ENCODE measurements around the gene SOX5.
"Not testable (repeated sequence)": the region's sequence is repeated elsewhere in the genome, so short reads cannot be mapped to it uniquely, and the experiment has no call there.

The SOX5 gene

GRCh38 chr12:23535441-23535840 is 414.0 kb downstream of the SOX5 start:
- no peak overlapping the region for H3K4me3 ChIP-seq (ENCODE audit: low read length)
- H3K36me3 ChIP-seq (ENCODE audit: insufficient read depth, low read depth, low read length): no peaks in the 10 kb centered on the region
- no peaks in the 10 kb centered on the region for H3K27me3 ChIP-seq (ENCODE audit: insufficient read depth, low read length)
- no peak overlapping the region for H3K9ac ChIP-seq (ENCODE audit: low read depth, low read length)
- no peak overlapping the region for H3K27ac ChIP-seq (ENCODE audit: low read length)
- no peaks in the 10 kb centered on the region for H3K4me1 ChIP-seq (ENCODE audit: insufficient read depth, low read length)
- H3K9me3 ChIP-seq (ENCODE audit: insufficient read depth, low read depth, low read length): no peaks in the 10 kb centered on the region

GRCh38 chr12:23534196-23534595 is 415.3 kb downstream of the SOX5 start:
- Histone ChIP-seq H3K9me3 (ENCODE audit: insufficient read depth, low read depth, low read length) (no peaks in the 10 kb centered on the region), H3K27me3 (ENCODE audit: insufficient read depth, low read length) (no peaks in the 10 kb centered on the region), H3K36me3 (ENCODE audit: insufficient read depth, low read depth, low read length) (no peaks in the 10 kb centered on the region), H3K4me3 (ENCODE audit: low read length) (no peak overlapping the region), H3K27ac (ENCODE audit: low read length) (no peak overlapping the region), H3K9ac (ENCODE audit: low read depth, low read length) (no peak overlapping the region), H3K4me1 (ENCODE audit: insufficient read depth, low read length) (no peaks in the 10 kb centered on the region)

- no peak overlapping the region for H3K4me3 ChIP-seq (ENCODE audit: low read length)
These were observed 415.8 kb downstream of the SOX5 start for GRCh38 chr12:23533699-23534098.

GRCh38 chr12:23533265-23533664 is 416.2 kb downstream of the SOX5 start:
- Histone ChIP-seq H3K27ac (ENCODE audit: low read length) (no peak overlapping the region), H3K27me3 (ENCODE audit: insufficient read depth, low read length) (no peaks in the 10 kb centered on the region), H3K9me3 (ENCODE audit: insufficient read depth, low read depth, low read length) (no peaks in the 10 kb centered on the region), H3K4me1 (ENCODE audit: insufficient read depth, low read length) (no peaks in the 10 kb centered on the region), H3K9ac (ENCODE audit: low read depth, low read length) (no peak overlapping the region), H3K36me3 (ENCODE audit: insufficient read depth, low read depth, low read length) (no peaks in the 10 kb centered on the region), H3K4me3 (ENCODE audit: low read length) (no peak overlapping the region)

More at GRCh38 chr12:23533699-23534098, 415.8 kb downstream of the SOX5 start:
- H3K27me3 ChIP-seq (ENCODE audit: insufficient read depth, low read length): no peaks in the 10 kb centered on the region
- H3K9me3 ChIP-seq (ENCODE audit: insufficient read depth, low read depth, low read length): no peaks in the 10 kb centered on the region
- H3K4me1 ChIP-seq (ENCODE audit: insufficient read depth, low read length): no peaks in the 10 kb centered on the region
- H3K27ac ChIP-seq (ENCODE audit: low read length): no peak overlapping the region
- no peak overlapping the region for H3K9ac ChIP-seq (ENCODE audit: low read depth, low read length)
- H3K36me3 ChIP-seq (ENCODE audit: insufficient read depth, low read depth, low read length): no peaks in the 10 kb centered on the region

- H3K9ac ChIP-seq (ENCODE audit: low read depth, low read length): no peak overlapping the region
- H3K4me1 ChIP-seq (ENCODE audit: insufficient read depth, low read length): no peaks in the 10 kb centered on the region
- H3K27ac ChIP-seq (ENCODE audit: low read length): no peak overlapping the region
- H3K36me3 ChIP-seq (ENCODE audit: insufficient read depth, low read depth, low read length): no peaks in the 10 kb centered on the region
- no peak overlapping the region for H3K4me3 ChIP-seq (ENCODE audit: low read length)
- H3K9me3 ChIP-seq (ENCODE audit: insufficient read depth, low read depth, low read length): peaks cover 12% of the 10 kb centered on the region; the same call in 1 of the 2 replicates
- H3K27me3 ChIP-seq (ENCODE audit: insufficient read depth, low read length): no peaks in the 10 kb centered on the region
These were observed 421.2 kb downstream of the SOX5 start for GRCh38 chr12:23528316-23528715.

GRCh38 chr12:23525450-23526072 is 423.9 kb downstream of the SOX5 start:
- H3K4me3 ChIP-seq (ENCODE audit: low read length): no peak overlapping the region
- H3K27me3 ChIP-seq (ENCODE audit: insufficient read depth, low read length): no peaks in the 10 kb centered on the region
- no peaks in the 10 kb centered on the region for H3K4me1 ChIP-seq (ENCODE audit: insufficient read depth, low read length)
- no peak overlapping the region for H3K9ac ChIP-seq (ENCODE audit: low read depth, low read length)
- H3K36me3 ChIP-seq (ENCODE audit: insufficient read depth, low read depth, low read length): no peaks in the 10 kb centered on the region
- no peak overlapping the region for H3K27ac ChIP-seq (ENCODE audit: low read length)
- H3K9me3 ChIP-seq (ENCODE audit: insufficient read depth, low read depth, low read length): peaks cover 19% of the 10 kb centered on the region

- Histone ChIP-seq H3K4me3 (ENCODE audit: low read length) (no peak overlapping the region), H3K27ac (ENCODE audit: low read length) (no peak overlapping the region), H3K27me3 (ENCODE audit: insufficient read depth, low read length) (no peaks in the 10 kb centered on the region), H3K36me3 (ENCODE audit: insufficient read depth, low read depth, low read length) (no peaks in the 10 kb centered on the region), H3K9ac (ENCODE audit: low read depth, low read length) (no peak overlapping the region), H3K4me1 (ENCODE audit: insufficient read depth, low read length) (no peaks in the 10 kb centered on the region), H3K9me3 (ENCODE audit: insufficient read depth, low read depth, low read length) (peaks cover 19% of the 10 kb centered on the region)
These were observed 426.1 kb downstream of the SOX5 start for GRCh38 chr12:23523339-23523738.

- not testable (repeated sequence) for H3K27ac ChIP-seq (ENCODE audit: low read length); H3K4me1 ChIP-seq (ENCODE audit: insufficient read depth, low read length); H3K36me3 ChIP-seq (ENCODE audit: insufficient read depth, low read depth, low read length); H3K27me3 ChIP-seq (ENCODE audit: insufficient read depth, low read length); H3K4me3 ChIP-seq (ENCODE audit: low read length); H3K9ac ChIP-seq (ENCODE audit: low read depth, low read length)
- H3K9me3 ChIP-seq (ENCODE audit: insufficient read depth, low read depth, low read length): peaks cover 15% of the 10 kb centered on the region
These were observed 430.0 kb downstream of the SOX5 start for GRCh38 chr12:23519444-23519843.

- not testable (repeated sequence) for H3K4me3 ChIP-seq (ENCODE audit: low read length); H3K4me1 ChIP-seq (ENCODE audit: insufficient read depth, low read length); H3K27me3 ChIP-seq (ENCODE audit: insufficient read depth, low read length); H3K36me3 ChIP-seq (ENCODE audit: insufficient read depth, low read depth, low read length); H3K9ac ChIP-seq (ENCODE audit: low read depth, low read length); H3K27ac ChIP-seq (ENCODE audit: low read length); H3K9me3 ChIP-seq (ENCODE audit: insufficient read depth, low read depth, low read length)
These were observed 433.7 kb downstream of the SOX5 start for GRCh38 chr12:23515785-23516184.

GRCh38 chr12:23510484-23510883 is 439.0 kb downstream of the SOX5 start:
- H3K9ac ChIP-seq (ENCODE audit: low read depth, low read length): no peak overlapping the region
- H3K27me3 ChIP-seq (ENCODE audit: insufficient read depth, low read length): no peaks in the 10 kb centered on the region
- H3K4me3 ChIP-seq (ENCODE audit: low read length): no peak overlapping the region
- peaks cover 7% of the 10 kb centered on the region; the same call in 1 of the 2 replicates for H3K4me1 ChIP-seq (ENCODE audit: insufficient read depth, low read length)
- no peaks in the 10 kb centered on the region for H3K36me3 ChIP-seq (ENCODE audit: insufficient read depth, low read depth, low read length)
- no peak overlapping the region for H3K27ac ChIP-seq (ENCODE audit: low read length)
- H3K9me3 ChIP-seq (ENCODE audit: insufficient read depth, low read depth, low read length): no peaks in the 10 kb centered on the region; the same call in 1 of the 2 replicates

- not testable (repeated sequence) for H3K27ac ChIP-seq (ENCODE audit: low read length); H3K9ac ChIP-seq (ENCODE audit: low read depth, low read length); H3K9me3 ChIP-seq (ENCODE audit: insufficient read depth, low read depth, low read length); H3K36me3 ChIP-seq (ENCODE audit: insufficient read depth, low read depth, low read length); H3K4me3 ChIP-seq (ENCODE audit: low read length); H3K27me3 ChIP-seq (ENCODE audit: insufficient read depth, low read length)
- peaks cover 14% of the 10 kb centered on the region; the same call in 1 of the 2 replicates for H3K4me1 ChIP-seq (ENCODE audit: insufficient read depth, low read length)
These were observed 439.6 kb downstream of the SOX5 start for GRCh38 chr12:23509832-23510231.

GRCh38 chr12:23507785-23508184 is 441.7 kb downstream of the SOX5 start:
- not testable (repeated sequence) for H3K9ac ChIP-seq (ENCODE audit: low read depth, low read length); H3K27me3 ChIP-seq (ENCODE audit: insufficient read depth, low read length); H3K36me3 ChIP-seq (ENCODE audit: insufficient read depth, low read depth, low read length); H3K9me3 ChIP-seq (ENCODE audit: insufficient read depth, low read depth, low read length); H3K4me3 ChIP-seq (ENCODE audit: low read length); H3K27ac ChIP-seq (ENCODE audit: low read length)
- peaks cover 22% of the 10 kb centered on the region; the same call in 1 of the 2 replicates for H3K4me1 ChIP-seq (ENCODE audit: insufficient read depth, low read length)
